K562 (cell line): Measurements from ENCODE around the gene NPR2. TPM values are rescaled to one million over a fixed set of nuclear protein-coding genes. Genes with fewer than 3 reads are reported as not detected.

ENCODE experiments used
- AFF4 ChIP-seq: sonication (generic); formaldehyde crosslinking; IDR thresholded peaks from 2 replicates; pipeline ENCODE4 v1.8.0; 2023; ENCODE audit warnings: mild to moderate bottlenecking, missing genetic modification reagents
- ATF2 ChIP-seq: sonication (generic); formaldehyde crosslinking; IDR thresholded peaks from 2 replicates; pipeline ENCODE4 v1.8.1; 2022; ENCODE audit warnings: missing genetic modification reagents
- CTCF ChIP-seq, 3 experiments: IDR thresholded peaks in 2 of 3; conservative IDR thresholded peaks in 1 of 3; 2 replicates each; pipeline ENCODE4 v1.5.1; 2011 to 2012; ENCODE audit warnings: low read length in 3 of 3, mild to moderate bottlenecking in 3 of 3, control low read depth in 2 of 3, improper control_type of control experiment in 1 of 3, inconsistent platforms in 1 of 3, low read depth in 1 of 3, mixed read lengths in 1 of 3, moderate library complexity in 1 of 3; ENCODE audit not compliant: insufficient read depth in 2 of 3
- E4F1 ChIP-seq: fragments of 250-450 bp; sonication (Bioruptor Pico); IDR thresholded peaks from 2 replicates; pipeline ENCODE4 v1.5.0; 2021; ENCODE audit warnings: mild to moderate bottlenecking, borderline replicate concordance
- FOXJ2 ChIP-seq: fragments of 200-800 bp; sonication (Bioruptor generic); IDR thresholded peaks from 2 replicates; pipeline ENCODE4 v1.6.1; 2016; ENCODE audit warnings: missing genetic modification characterization, missing compliant biosample characterization
- KHSRP ChIP-seq: fragments of 450-650 bp; IDR thresholded peaks from 2 replicates; pipeline ENCODE4 v1.6.1; 2017
- MED1 ChIP-seq: sonication (generic); formaldehyde crosslinking; IDR thresholded peaks from 2 replicates; pipeline ENCODE4 v1.8.1; 2023; ENCODE audit warnings: missing genetic modification reagents, borderline replicate concordance
- NBN ChIP-seq: fragments of 450-650 bp; IDR thresholded peaks from 2 replicates; pipeline ENCODE4 v1.6.1; 2016; ENCODE audit warnings: low read depth, mild to moderate bottlenecking
- NFATC3 ChIP-seq: fragments of 450-650 bp; IDR thresholded peaks from 2 replicates; pipeline ENCODE4 v1.6.1; 2017; ENCODE audit warnings: mild to moderate bottlenecking
- RAD21 ChIP-seq, 2 experiments: fragments of 250-450 bp in 1 of 2; fragments of 450-650 bp in 1 of 2; sonication (Bioruptor Pico) in 1 of 2; formaldehyde crosslinking in 1 of 2; IDR thresholded peaks in 1 of 2; conservative IDR thresholded peaks in 1 of 2; 2 replicates each; pipeline versions ENCODE4 v1.4.0 to v1.8.0; 2020 to 2022; ENCODE audit warnings: mild to moderate bottlenecking in 2 of 2, moderate library complexity in 1 of 2
- SMARCA5 ChIP-seq: fragments of 450-650 bp; IDR thresholded peaks from 2 replicates; pipeline ENCODE4 v1.6.1; 2016
- SMC3 ChIP-seq: conservative IDR thresholded peaks from 2 replicates; pipeline ENCODE4 v1.6.1; 2011; ENCODE audit warnings: low read depth, low read length, improper control_type of control experiment; ENCODE audit not compliant: insufficient read depth
- SNIP1 ChIP-seq: fragments of 450-650 bp; IDR thresholded peaks from 2 replicates; pipeline ENCODE4 v1.7.1; 2017; ENCODE audit warnings: low read depth, mild to moderate bottlenecking
- TCFL5 ChIP-seq: fragments of 250-450 bp; sonication (Bioruptor Pico); conservative IDR thresholded peaks from 2 replicates; pipeline ENCODE4 v1.6.1; 2021; ENCODE audit warnings: mild to moderate bottlenecking, moderate library complexity, matching md5 sums
- USF1 ChIP-seq: sonication (generic); formaldehyde crosslinking; IDR thresholded peaks from 2 replicates; pipeline ENCODE4 v1.9.0; 2022; ENCODE audit warnings: mild to moderate bottlenecking, missing genetic modification reagents
- ZNF197 ChIP-seq: fragments of 200-800 bp; sonication (Bioruptor generic); IDR thresholded peaks from 2 replicates; pipeline ENCODE4 v1.6.1; 2016; ENCODE audit warnings: low read depth, missing genetic modification characterization, missing compliant biosample characterization
- polyA plus RNA-seq, 8 experiments: library from polyadenylated mRNA; depleted of rRNA in 4 of 8; stranded (reverse) in 5 of 8; unstranded in 3 of 8; fragments of >200 nt; fragmentation: Nextera tagmentation in 2 of 8; fragmentation: Illumina TruSeq in 1 of 8; extraction: Ambion mirVana in 2 of 8; extraction: Trizol in 1 of 8; gene quantifications; 2 replicates each; pipeline versions ENCODE4 v1.2.1 to v1.2.3, GENCODE V29; 2011 to 2014; ENCODE audit warnings: inconsistent platforms in 1 of 8, missing spikeins in 1 of 8
- total RNA-seq, 7 experiments: library from RNA; depleted of rRNA in 6 of 7; stranded (reverse); fragments of >200 nt in 6 of 7; fragmentation: Illumina TruSeq in 2 of 7; extraction: Trizol in 2 of 7; gene quantifications; 2 replicates each; pipeline versions ENCODE4 v1.2.1 to v1.2.3, GENCODE V29; 2011 to 2021; ENCODE audit warnings: low replicate concordance in 1 of 7

The NPR2 gene
- total and polyA plus RNA-seq, 9 of the 15 experiments (the other 6 are each of a cell fraction or from before 2014, with no cell fraction given), result 2.4 to 12.9 (median 6.0) TPM

- TF ChIP-seq E4F1, result no peak
- peak; percentile 47 to 54 for TF ChIP-seq RAD21 (CRISPR knock-in tag; conservative IDR thresholded peaks at IDR 0.05 in 1 of 2, IDR thresholded peaks at IDR 0.05 in 1 of 2)
- no peak for TF ChIP-seq SMARCA5
- TF ChIP-seq ZNF197 (CRISPR knock-in tag), result no peak
- TF ChIP-seq USF1 (CRISPR knock-in tag), result no peak
- TF ChIP-seq SNIP1, result no peak
- TF ChIP-seq SMC3, result peak; percentile 38; the same call in 1 of the 2 replicates
- TF ChIP-seq CTCF (IDR thresholded peaks at IDR 0.05 in 2 of 3, conservative IDR thresholded peaks at IDR 0.05 in 1 of 3; ENCODE audit: insufficient read depth in 2 of 3, low read depth in 1 of 3, low read length in 3 of 3), result peak; percentile 60 to 73 (median 63)
- no peak for TF ChIP-seq FOXJ2 (tag)
- no peak for TF ChIP-seq NBN
- no peak for TF ChIP-seq MED1
- no peak for TF ChIP-seq AFF4
- no peak for TF ChIP-seq TCFL5 (CRISPR knock-in tag)
- TF ChIP-seq KHSRP, result no peak
- no peak for TF ChIP-seq ATF2 (CRISPR knock-in tag)
- TF ChIP-seq NFATC3, result no peak
These were observed 34.8 kb downstream of the NPR2 start (continued) for GRCh38 chr9:35826071-35826701.
